Motor neuron (in vitro differentiated cells): ENCODE measurements around the gene UNC13C. TPM values are rescaled to one million over a fixed set of nuclear protein-coding genes. Genes with fewer than 3 reads are reported as not detected.

Source experiments
- ATAC-seq, 8 experiments: fragments of 200-7000 bp; cut with Tn5 transposase; replicated peaks in 6 of 8; 2 replicates each; pipeline ENCODE4 v1.8.0; 2021; ENCODE audit warnings: mild to moderate bottlenecking in 8 of 8, moderate library complexity in 8 of 8
- H3K27ac ChIP-seq, 2 donors: fragments of 250-450 bp; sonication (Bioruptor Pico); 2 replicates each; pipeline ENCODE4 v1.9.0; 2021; ENCODE audit warnings: antibody characterized with exemption in 2 of 2, mild to moderate bottlenecking in 2 of 2, moderate library complexity in 1 of 2
- H3K4me1 ChIP-seq, 2 donors: fragments of 250-450 bp; sonication (Bioruptor Pico); replicated peaks in 1 of 2; 2 replicates each; pipeline ENCODE4 v1.6.1; 2021; ENCODE audit warnings: antibody characterized with exemption in 2 of 2, mild to moderate bottlenecking in 2 of 2, moderate library complexity in 1 of 2
- H3K4me3 ChIP-seq, 5 donors: fragments of 250-450 bp; sonication (Bioruptor Pico); 2 replicates each; pipeline ENCODE4 v1.9.0; 2021; ENCODE audit warnings: antibody characterized with exemption in 5 of 5, mild to moderate bottlenecking in 5 of 5, moderate library complexity in 4 of 5
- WGBS, 10 experiments: fragments of 450-650 bp; shearing (Covaris generic); methylation state at CpG; one replicate each; pipeline ENCODE4 v1.0.0; 2022; 5-methylcytosine and 5-hydroxymethylcytosine counted together
- in situ Hi-C, 9 experiments: fragments of 400-800 bp; cut with MboI; loops; one replicate each; pipeline ENCODE4 v1.15.0; 2021; ENCODE audit warnings: low sequenced_read_pairs in 9 of 9, low pct_unique_long_range_greater_than_20kb in 2 of 9; ENCODE audit not compliant: unreplicated experiment in 9 of 9
- total RNA-seq, 8 experiments: library from RNA; unstranded; fragments of 300-600 nt; gene quantifications; 2 replicates each; pipeline versions ENCODE4 v1.2.3 to v1.2.4, GENCODE V29; 2022

UNC13C gene
- total RNA-seq, 8 experiments from 2014 or later: 0.10 to 1.1 (median 0.26) TPM; not detected in 2

DNA sequence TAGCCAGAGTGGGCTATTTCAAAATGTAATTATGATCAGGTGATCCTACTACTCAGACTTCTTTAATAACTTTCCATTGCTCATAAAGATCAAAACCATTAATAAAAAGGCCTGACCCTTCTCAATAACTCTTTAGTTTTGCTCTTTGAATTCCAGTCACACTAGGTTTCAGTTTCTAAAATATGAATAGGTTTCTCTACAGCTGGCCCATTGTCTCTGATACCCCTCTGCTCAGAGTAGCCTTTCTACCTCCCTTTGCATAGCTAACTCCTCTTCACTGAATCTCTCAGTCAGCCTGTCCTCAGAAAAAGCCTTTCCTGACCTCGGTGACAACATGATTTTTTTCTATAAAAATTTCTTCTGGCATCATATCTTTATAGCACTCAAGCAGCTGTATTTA, 209.1 kb downstream of the UNC13C start:
- in situ Hi-C loops: no loop called here
- 0 to 100% (median 31%) methylated on average over 1 of the region's 1 CpG; no CpG with 5 or more reads in 2 of the 10 experiments for whole genome bisulfite sequencing, 10 experiments
- no peaks in the 10 kb centered on the region for H3K4me1 ChIP-seq
- ATAC-seq: no peak
- no peak overlapping the region for H3K27ac ChIP-seq
- no peak overlapping the region for H3K4me3 ChIP-seq

DNA sequence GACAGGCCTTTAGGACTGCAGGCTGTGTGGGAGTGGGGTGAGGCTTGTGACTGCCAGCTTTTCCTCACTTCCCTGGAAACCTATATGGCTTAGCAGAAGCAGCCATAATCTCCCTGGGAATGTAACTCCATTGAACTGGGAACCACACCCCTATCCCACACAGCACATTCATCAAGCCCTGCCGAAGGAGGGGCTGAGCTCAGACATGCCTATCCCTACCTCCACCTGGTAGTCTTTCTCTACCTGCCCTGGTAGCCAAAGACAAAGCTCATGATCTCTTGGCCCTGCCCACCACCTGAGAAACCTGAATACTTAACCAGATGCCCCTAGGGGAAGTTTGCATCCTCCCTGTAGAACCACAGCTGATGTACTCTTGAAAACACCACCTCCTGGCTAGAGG, 219.8 kb downstream of the UNC13C start:
- 0 to 100% (median 80%) methylated on average over 1 of the region's 1 CpG; no CpG with 5 or more reads in 7 of the 10 experiments for WGBS, 10 experiments
- ATAC-seq: no peak
- in situ Hi-C loops: no loop called here

DNA sequence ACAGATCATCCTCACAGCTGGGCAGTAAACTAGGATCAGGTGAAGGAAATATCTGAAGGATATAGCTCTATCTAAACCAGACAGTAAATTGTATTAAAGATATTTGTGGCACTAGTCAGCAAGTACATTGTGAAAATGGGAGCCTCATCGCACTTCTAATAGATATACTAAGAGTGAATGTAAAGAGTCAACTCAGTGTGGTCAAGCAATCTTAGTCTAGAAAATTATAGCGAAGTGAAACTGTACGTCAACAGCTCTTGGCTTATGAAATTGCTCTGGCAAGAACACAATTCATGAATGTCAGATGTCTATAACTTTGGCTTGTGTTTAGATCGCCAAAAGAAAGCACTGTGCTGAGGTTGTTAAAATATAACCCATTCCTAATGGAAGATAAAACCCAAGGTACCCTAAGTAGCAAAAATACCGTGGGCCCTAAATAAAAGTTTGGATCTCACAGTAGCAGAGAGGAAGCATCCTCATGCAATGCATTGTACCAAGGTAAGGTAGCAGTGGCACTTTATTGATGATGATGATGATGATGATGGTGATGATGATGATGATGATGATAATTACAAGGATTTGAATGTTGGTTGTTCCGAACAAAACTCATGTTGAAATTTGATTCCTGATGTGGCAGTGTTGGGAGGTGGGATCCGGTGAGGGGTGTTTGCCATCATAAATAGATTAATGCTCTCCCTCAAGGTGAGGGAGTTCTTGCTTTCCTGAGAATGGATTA, 228.5 kb downstream of the UNC13C start:
- in situ Hi-C loops: no loop called here
- Histone ChIP-seq H3K4me3 (no peak overlapping the region), H3K4me1 (no peaks in the 10 kb centered on the region), H3K27ac (no peak overlapping the region)
- ATAC-seq: no peak
- WGBS, 10 experiments: 0 to 92% (median 72%) methylated on average over 3 to 7 of the region's 7 CpGs

More for the DNA sequence above, 219.8 kb downstream of the UNC13C start:
- H3K4me3 ChIP-seq: no peak overlapping the region
- no peaks in the 10 kb centered on the region for H3K4me1 ChIP-seq
- no peak overlapping the region for H3K27ac ChIP-seq

DNA sequence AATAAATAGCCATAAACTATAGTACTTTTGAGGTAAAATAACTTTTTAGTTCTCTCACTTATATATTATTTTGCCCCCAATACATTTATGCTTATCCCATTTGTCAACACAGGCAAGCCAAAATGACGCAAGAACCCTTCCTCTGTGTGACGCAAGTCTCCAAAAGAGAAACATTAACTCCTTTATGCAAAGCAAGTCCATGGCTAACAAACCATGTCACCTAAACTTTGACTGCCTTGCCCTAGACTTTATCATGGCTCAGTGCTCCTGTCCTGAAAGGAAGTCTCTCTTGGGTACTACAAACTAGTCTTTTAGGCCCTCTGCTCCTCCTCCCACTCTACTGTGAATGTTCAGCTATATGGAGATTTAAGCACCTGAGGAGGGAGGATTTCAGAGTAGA, 230.5 kb downstream of the UNC13C start:
- in situ Hi-C loops: no loop called here

DNA sequence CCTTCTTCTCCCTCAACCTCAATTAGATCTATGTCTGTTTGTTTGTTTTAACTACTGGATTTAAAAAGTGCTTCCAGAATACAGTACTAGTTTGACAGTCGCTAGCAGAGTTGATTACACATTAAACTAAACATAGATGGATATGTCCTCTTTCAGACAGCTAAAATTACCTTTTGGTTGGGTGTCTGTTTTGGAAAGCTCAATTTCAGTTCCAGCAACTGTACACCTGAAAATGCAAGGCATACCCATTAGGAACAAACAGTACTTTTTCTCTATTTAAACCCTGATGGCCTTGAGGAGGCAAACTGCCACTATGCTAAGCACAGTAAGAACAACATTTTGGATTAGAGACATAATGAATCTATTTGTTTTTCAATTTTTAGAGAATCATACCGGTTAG, 234.4 kb downstream of the UNC13C start:
- WGBS, 10 experiments: 0 to 100% (median 43%) methylated on average over 1 to 2 of the region's 2 CpGs
- H3K4me1 ChIP-seq: no peaks in the 10 kb centered on the region
- in situ Hi-C loops: no loop called here
- ATAC-seq: no peak
- no peak overlapping the region for H3K4me3 ChIP-seq
- H3K27ac ChIP-seq: no peak overlapping the region

More for the DNA sequence above, 230.5 kb downstream of the UNC13C start:
- H3K27ac ChIP-seq: no peak overlapping the region
- H3K4me3 ChIP-seq: no peak overlapping the region
- no peaks in the 10 kb centered on the region for H3K4me1 ChIP-seq
- 0 to 80% (median 47%) methylated on average over 1 to 2 of the region's 2 CpGs; no CpG with 5 or more reads in 2 of the 10 experiments for WGBS, 10 experiments
- ATAC-seq: no peak

DNA sequence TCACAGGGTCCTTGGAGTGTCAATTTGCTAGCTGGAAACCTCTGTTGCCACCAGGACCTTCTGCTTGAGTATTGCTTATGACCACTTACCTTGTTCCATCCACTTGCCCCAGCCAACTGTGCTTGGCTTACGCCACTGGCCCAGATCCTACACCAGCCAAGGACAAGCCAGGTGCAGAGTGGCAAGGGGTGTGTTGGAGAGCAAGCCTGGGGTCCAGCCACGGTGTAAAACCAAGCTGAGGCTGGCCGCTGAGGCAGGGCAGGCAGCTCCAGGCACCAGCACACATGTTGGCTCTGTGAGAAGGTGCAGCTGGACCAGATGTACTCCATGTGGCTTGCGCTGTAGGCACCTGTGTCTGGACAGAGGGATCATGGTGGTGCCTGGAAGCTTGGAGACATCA, 248.2 kb downstream of the UNC13C start:
- in situ Hi-C loops: no loop called here
- ATAC-seq: no peak
- Histone ChIP-seq H3K4me3 (no peak overlapping the region), H3K27ac (no peak overlapping the region), H3K4me1 (no peaks in the 10 kb centered on the region)
- WGBS, 10 experiments: 0 to 100% (median 35%) methylated on average over 1 to 3 of the region's 4 CpGs; no CpG with 5 or more reads in 4 of the 10 experiments

DNA sequence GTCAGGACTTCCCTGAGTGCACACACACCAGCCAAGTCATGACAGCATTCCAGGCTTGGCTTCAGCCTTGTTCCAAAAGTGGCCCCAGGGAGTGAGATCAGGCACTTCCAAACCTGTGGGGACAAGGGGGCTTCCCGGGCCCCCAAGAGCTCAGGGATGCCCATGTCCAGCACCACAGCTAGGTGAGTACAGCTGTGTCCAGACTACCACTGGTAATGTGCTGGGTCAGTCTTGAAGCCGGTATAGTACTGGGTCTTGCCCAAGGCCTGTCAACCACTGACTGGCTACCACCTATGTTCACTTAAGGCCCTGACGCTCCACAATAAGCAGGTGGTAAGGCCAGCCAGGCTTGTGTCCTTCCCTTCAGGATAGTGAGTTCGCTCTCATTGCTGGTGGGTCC, 249.3 kb downstream of the UNC13C start:
- H3K4me1 ChIP-seq: no peaks in the 10 kb centered on the region
- WGBS, 10 experiments: 4 to 89% (median 83%) methylated on average over 1 to 4 of the region's 4 CpGs; no CpG with 5 or more reads in 5 of the 10 experiments
- no peak overlapping the region for H3K4me3 ChIP-seq
- no peak for ATAC-seq
- H3K27ac ChIP-seq: no peak overlapping the region
- in situ Hi-C loops: no loop called here

DNA sequence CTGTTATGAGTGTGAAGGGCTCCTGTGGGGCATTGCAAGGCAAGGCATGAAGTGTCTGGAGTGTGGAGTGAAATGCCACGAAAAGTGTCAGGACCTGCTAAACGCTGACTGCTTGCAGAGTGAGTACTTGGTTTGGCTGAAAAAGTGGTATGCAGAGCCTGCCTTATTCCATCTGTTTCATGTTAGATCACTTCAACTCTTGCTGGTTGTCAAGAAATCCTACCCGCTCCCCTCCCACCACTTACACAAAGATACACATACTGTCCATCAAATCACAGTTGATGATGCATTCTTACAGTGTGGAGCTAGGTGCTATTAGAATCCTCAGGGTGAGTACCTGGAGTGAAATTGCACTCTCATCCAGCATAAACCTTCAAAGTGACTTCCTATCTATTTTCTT, 272.1 kb downstream of the UNC13C start:
- Histone ChIP-seq H3K27ac (no peak overlapping the region), H3K4me3 (no peak overlapping the region), H3K4me1 (peaks cover 0 to 11% of the 10 kb centered on the region in 2 donors)
- 0 to 96% (median 54%) methylated on average over 1 to 3 of the region's 3 CpGs; no CpG with 5 or more reads in 2 of the 10 experiments for WGBS, 10 experiments
- ATAC-seq: no peak
- in situ Hi-C loops: no loop called here

DNA sequence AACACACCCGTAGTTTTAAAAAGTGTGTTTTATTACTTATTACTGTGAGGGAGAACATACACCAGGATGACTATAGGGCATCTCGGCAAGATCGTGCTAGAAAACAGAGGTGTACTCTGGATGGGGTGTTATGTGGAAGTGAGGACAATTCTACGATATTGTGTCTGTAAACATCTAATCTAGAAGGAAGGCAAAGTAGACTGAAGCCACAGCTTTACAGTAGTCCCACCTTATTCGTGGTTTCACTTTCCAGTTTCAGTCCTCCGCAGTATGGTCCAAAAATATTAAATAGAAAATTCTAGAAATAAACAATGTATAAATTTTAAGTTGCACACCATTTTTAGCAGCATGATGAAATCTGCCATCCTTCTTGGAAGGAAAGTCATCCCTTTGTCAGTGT, 277.9 kb downstream of the UNC13C start:
- ATAC-seq: no peak
- Histone ChIP-seq H3K27ac (no peak overlapping the region), H3K4me3 (no peak overlapping the region), H3K4me1 (no peaks in the 10 kb centered on the region)
- in situ Hi-C loops: no loop called here
- WGBS, 10 experiments: 6 to 100% (median 58%) methylated on average over 1 to 6 of the region's 6 CpGs; no CpG with 5 or more reads in 2 of the 10 experiments

DNA sequence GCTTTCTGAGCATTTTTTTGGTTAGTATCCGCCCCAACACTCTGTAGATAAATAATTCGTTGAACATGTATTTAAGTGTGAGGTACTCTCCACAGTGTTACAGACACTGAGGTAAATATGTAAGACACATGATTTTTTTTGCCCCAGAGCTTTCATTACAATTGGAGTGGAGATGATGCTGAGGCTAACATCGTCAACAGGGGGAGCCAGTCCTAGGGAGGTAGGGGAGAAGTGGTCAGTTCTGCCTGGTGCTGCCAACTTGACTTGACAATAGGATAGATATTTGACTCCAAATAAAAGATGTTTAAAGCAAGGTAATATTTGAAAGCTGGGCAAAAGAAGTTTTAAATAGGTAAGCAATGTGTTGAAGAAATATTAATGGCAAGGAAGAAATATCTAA, 295.7 kb downstream of the UNC13C start:
- no peak for ATAC-seq
- Histone ChIP-seq H3K27ac (no peak overlapping the region), H3K4me3 (no peak overlapping the region), H3K4me1 (no peaks in the 10 kb centered on the region)
- in situ Hi-C loops: no loop called here
- 0 to 83% (median 14%) methylated on average over 1 to 3 of the region's 3 CpGs; no CpG with 5 or more reads in 1 of the 10 experiments for WGBS, 10 experiments

DNA sequence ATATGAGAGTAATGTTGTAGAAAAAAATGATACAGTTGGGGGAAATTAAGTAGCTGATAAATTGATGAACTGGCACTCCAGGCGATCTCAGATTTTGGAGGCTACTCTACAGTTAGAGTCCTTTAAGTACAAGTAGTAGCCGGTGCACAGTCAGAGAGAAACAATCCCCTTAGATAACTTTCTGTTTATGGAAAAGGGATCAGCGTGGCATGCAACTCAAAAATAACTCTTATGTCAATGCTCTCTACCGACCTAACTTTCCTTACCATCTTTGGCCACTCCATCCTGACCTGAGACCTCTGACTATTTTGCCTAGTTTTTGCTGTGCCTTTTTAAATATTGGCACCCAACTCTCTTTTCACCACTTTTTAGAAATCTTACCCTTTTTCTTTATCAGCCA, 299.6 kb downstream of the UNC13C start:
- in situ Hi-C loops: no loop called here
- 7 to 100% (median 51%) methylated on average over 2 to 4 of the region's 4 CpGs for WGBS, 10 experiments
- Histone ChIP-seq H3K4me1 (no peaks in the 10 kb centered on the region), H3K27ac (no peak overlapping the region), H3K4me3 (no peak overlapping the region)
- ATAC-seq: no peak

DNA sequence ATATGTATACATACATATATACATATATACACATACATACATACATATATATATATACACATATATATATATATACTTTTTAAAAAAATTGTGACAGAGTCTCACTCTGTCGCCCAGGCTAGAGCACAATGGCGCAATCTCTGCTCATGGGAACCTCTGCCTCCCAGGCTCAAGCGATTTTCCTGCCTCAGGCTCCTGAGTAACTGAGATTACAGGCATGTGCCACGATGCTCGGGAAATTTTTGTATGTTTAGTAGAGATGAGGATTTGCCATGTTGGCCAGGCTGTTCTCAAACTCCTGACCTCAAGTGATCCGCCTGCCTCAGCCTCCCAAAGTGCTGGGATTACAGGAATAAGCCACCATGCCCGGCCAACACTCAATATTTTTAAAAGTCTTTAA, 302.5 kb downstream of the UNC13C start:
- H3K4me1 ChIP-seq: no peaks in the 10 kb centered on the region
- in situ Hi-C loops: no loop called here
- ATAC-seq: no peak
- H3K27ac ChIP-seq: no peak overlapping the region
- 0 to 98% (median 34%) methylated on average over 1 to 6 of the region's 7 CpGs; no CpG with 5 or more reads in 3 of the 10 experiments for WGBS, 10 experiments
- no peak overlapping the region for H3K4me3 ChIP-seq

DNA sequence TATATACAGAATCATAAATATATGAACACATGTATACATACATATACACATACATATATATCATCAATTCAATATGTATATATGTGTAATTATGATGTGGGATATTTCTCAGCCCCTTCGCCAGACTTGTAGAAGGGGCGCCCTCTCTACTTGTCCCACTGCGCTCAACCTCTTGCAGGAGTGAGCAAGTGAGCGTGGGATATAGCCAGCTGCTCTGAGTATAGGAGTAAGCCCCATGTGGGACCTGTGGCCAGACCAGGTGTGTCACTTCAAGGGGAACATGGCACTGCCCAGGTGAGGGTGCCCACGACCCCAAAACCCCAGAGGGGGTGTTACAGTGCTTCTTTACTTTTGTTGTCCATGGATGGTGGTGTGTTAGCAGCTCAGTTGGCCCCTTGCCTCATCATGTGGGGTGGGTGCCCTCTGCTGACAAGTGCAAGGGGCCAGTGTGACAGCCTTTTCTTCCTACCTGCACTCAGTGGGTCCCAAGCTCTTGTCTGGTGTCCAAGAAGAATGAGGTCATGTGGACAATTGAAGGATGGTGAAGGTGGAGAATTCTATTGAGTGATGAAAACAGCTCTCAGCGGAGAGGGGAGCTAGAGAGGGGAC, 304.1 kb downstream of the UNC13C start:
- ATAC-seq: no peak
- Histone ChIP-seq H3K4me3 (no peak overlapping the region), H3K27ac (no peak overlapping the region), H3K4me1 (no peaks in the 10 kb centered on the region)
- in situ Hi-C loops: no loop called here
- 8 to 100% (median 89%) methylated on average over 1 to 6 of the region's 6 CpGs; no CpG with 5 or more reads in 4 of the 10 experiments for WGBS, 10 experiments
